Liver (tissue), 9 donors: Measurements from ENCODE around the gene CYP1A2. TPM values are rescaled to one million over a fixed set of nuclear protein-coding genes. Genes with fewer than 3 reads are reported as not detected.

Experiments used
- DNase-seq: peaks from one replicate; pipeline ENCODE4 v3.0.0-alpha.2; 2017; ENCODE audit warnings: low spot score
- H3K27ac ChIP-seq, 2 donors: one replicate each; pipeline ENCODE4 v1.7.0; 2013; ENCODE audit warnings: inconsistent platforms in 2 of 2, low read length in 2 of 2, control low read depth in 1 of 2, low read depth in 1 of 2, mild to moderate bottlenecking in 1 of 2
- H3K27me3 ChIP-seq, 4 donors: one replicate each; pipeline versions ENCODE4 v1.6.1 to v1.7.0; 2013; ENCODE audit warnings: low read length in 3 of 4, inconsistent platforms in 1 of 4, mild to moderate bottlenecking in 1 of 4, moderate library complexity in 1 of 4; ENCODE audit not compliant: control insufficient read depth in 4 of 4, insufficient read depth in 4 of 4
- H3K36me3 ChIP-seq, 4 donors: one replicate each; pipeline versions ENCODE4 v1.6.1 to v1.7.0; 2013; ENCODE audit warnings: low read length in 3 of 4, mild to moderate bottlenecking in 3 of 4, low read depth in 1 of 4, moderate library complexity in 1 of 4; ENCODE audit not compliant: control insufficient read depth in 4 of 4, insufficient read depth in 3 of 4
- H3K4me1 ChIP-seq, 4 donors: one replicate each; pipeline versions ENCODE4 v1.6.1 to v1.7.0; 2013; ENCODE audit warnings: low read length in 3 of 4, mild to moderate bottlenecking in 3 of 4, moderate library complexity in 1 of 4; ENCODE audit not compliant: control insufficient read depth in 4 of 4, insufficient read depth in 4 of 4
- H3K4me3 ChIP-seq, 3 donors: one replicate each; pipeline versions ENCODE4 v1.6.1 to v1.7.0; 2013; ENCODE audit warnings: low read length in 3 of 3, control low read depth in 1 of 3, low read depth in 1 of 3, mild to moderate bottlenecking in 1 of 3
- H3K9ac ChIP-seq, 2 donors: one replicate each; pipeline ENCODE4 v1.7.0; 2013; ENCODE audit warnings: low read length in 2 of 2, mild to moderate bottlenecking in 2 of 2, moderate library complexity in 2 of 2, control low read depth in 1 of 2, low read depth in 1 of 2
- H3K9me3 ChIP-seq, 4 donors: one replicate each; pipeline versions ENCODE4 v1.6.1 to v1.7.0; 2013; ENCODE audit warnings: low read length in 3 of 4; ENCODE audit not compliant: control insufficient read depth in 4 of 4
- ATF3 ChIP-seq: IDR thresholded peaks from 2 replicates; pipeline ENCODE4 v1.6.1; 2016; ENCODE audit warnings: antibody characterized with exemption
- EGR1 ChIP-seq, 2 donors: IDR thresholded peaks; 2 replicates each; pipeline ENCODE4 v1.6.1; 2016 to 2018; ENCODE audit warnings: antibody characterized with exemption in 2 of 2, low read depth in 2 of 2
- FOXA1 ChIP-seq: IDR thresholded peaks from 2 replicates; pipeline ENCODE4 v1.6.1; 2016; ENCODE audit warnings: antibody characterized with exemption
- GABPA ChIP-seq, 2 donors: IDR thresholded peaks in 1 of 2; conservative IDR thresholded peaks in 1 of 2; 2 replicates each; pipeline ENCODE4 v1.6.1; 2016; ENCODE audit warnings: antibody characterized with exemption in 2 of 2, mild to moderate bottlenecking in 1 of 2, moderate library complexity in 1 of 2
- NR2F2 ChIP-seq: IDR thresholded peaks from 2 replicates; pipeline ENCODE4 v1.6.1; 2016; ENCODE audit warnings: antibody characterized with exemption
- SP1 ChIP-seq: IDR thresholded peaks from 2 replicates; pipeline ENCODE4 v1.6.1; 2018; ENCODE audit warnings: antibody characterized with exemption, mild to moderate bottlenecking
- TAF1 ChIP-seq: conservative IDR thresholded peaks from 2 replicates; pipeline ENCODE4 v1.6.1; 2016; ENCODE audit warnings: antibody characterized with exemption, mild to moderate bottlenecking
- ZBTB33 ChIP-seq: IDR thresholded peaks from 2 replicates; pipeline ENCODE4 v1.6.1; 2016; ENCODE audit warnings: antibody characterized with exemption
- WGBS: extraction: QIAGEN DNeasy Blood & Tissue Kit; methylation state at CpG from one replicate; pipeline ENCODE4 v1.1.7; 2013; 5-methylcytosine and 5-hydroxymethylcytosine counted together
- polyA plus RNA-seq, 2 donors: library from polyadenylated mRNA; stranded (reverse) in 1 of 2; unstranded in 1 of 2; fragments of 200-250 nt in 1 of 2; fragments of >200 nt in 1 of 2; fragmentation: Nextera tagmentation in 1 of 2; extraction: Ambion mirVana in 1 of 2; gene quantifications; one replicate each; pipeline versions ENCODE4 v1.2.1 to v1.2.3, GENCODE V29; 2013 to 2015
- total RNA-seq, 2 donors: library from RNA; depleted of rRNA; stranded (reverse); fragments of >200 nt; gene quantifications; one replicate each; pipeline ENCODE4 v1.2.3, GENCODE V29; 2014
- donor health status: healthy.
- donor health status: healthy.
- donor health status: healthy.
- donor health status: healthy.
- donor health status: healthy.

CYP1A2 gene
- total and polyA plus RNA-seq, 4 donors: 21.8 to 32.5 (median 31.7) TPM; not detected in 1

- 86% methylated on average over 4 of the region's 4 CpGs for WGBS
- no peak for TF ChIP-seq SP1
- TF ChIP-seq ATF3: no peak
- TF ChIP-seq ZBTB33: no peak
- no peak for TF ChIP-seq FOXA1
- TF ChIP-seq GABPA (IDR thresholded peaks at IDR 0.05 in 1 of 2, conservative IDR thresholded peaks at IDR 0.05 in 1 of 2): no peak
- no peak for TF ChIP-seq EGR1 (IDR thresholded peaks at IDR 0.05; ENCODE audit: low read depth in 2 of 2)
- no peak for TF ChIP-seq TAF1
- H3K9me3 ChIP-seq: no peaks in the 10 kb centered on the region
- no peak overlapping the region for H3K9ac ChIP-seq
- no peaks in the 10 kb centered on the region for H3K27me3 ChIP-seq
- H3K36me3 ChIP-seq: no peaks in the 10 kb centered on the region
- H3K27ac ChIP-seq: no peak overlapping the region
- no peak overlapping the region for H3K4me3 ChIP-seq
- DNase-seq: no peak
- H3K4me1 ChIP-seq: peaks cover 13 to 31% (median 19%) of the 10 kb centered on the region in 4 donors
These were observed 27.2 kb downstream of the CYP1A2 start for GRCh38 chr15:74775894-74776293.

GRCh38 chr15:74776821-74777768 lies 28.4 kb downstream of the CYP1A2 start:
- H3K9ac ChIP-seq: no peak overlapping the region

GRCh38 chr15:74777769-74778598 lies 29.3 kb downstream of the CYP1A2 start:
- Histone ChIP-seq H3K27ac (peak overlapping the region; percentile 21 to 44), H3K9me3 (no peaks in the 10 kb centered on the region), H3K4me3 (no peak overlapping the region), H3K27me3 (no peaks in the 10 kb centered on the region), H3K36me3 (no peaks in the 10 kb centered on the region), H3K4me1 (peaks cover 19 to 40% (median 30%) of the 10 kb centered on the region in 4 donors), H3K9ac (no peak overlapping the region)
- WGBS: 79% methylated on average over 6 of the region's 6 CpGs
- peak; percentile 60 for TF ChIP-seq NR2F2
- TF ChIP-seq SP1: no peak
- TF ChIP-seq FOXA1: no peak
- DNase-seq: no peak

More at GRCh38 chr15:74776821-74777768, 28.4 kb downstream of the CYP1A2 start:
- WGBS: 58% methylated on average over 13 of the region's 13 CpGs
- TF ChIP-seq NR2F2: no peak
- Histone ChIP-seq H3K9me3 (no peaks in the 10 kb centered on the region), H3K27ac (peak overlapping the region; percentile 44 to 51), H3K36me3 (no peaks in the 10 kb centered on the region), H3K4me3 (no peak overlapping the region), H3K4me1 (peaks cover 19 to 38% (median 28%) of the 10 kb centered on the region in 4 donors), H3K27me3 (no peaks in the 10 kb centered on the region)
- no peak for DNase-seq
